ENCODE data around the gene HOXB13.

Gene HOXB13

GRCh38 chr17:48747445-48748363 lies 19.2 kb upstream of the HOXB13 start:
- DNase-seq, result no peak

GRCh38 chr17:48746916-48747444 lies 18.4 kb upstream of the HOXB13 start:
- DNase-seq, result no peak

- no peak for DNase-seq
Observed at GRCh38 chr17:48745381-48746275, 17.1 kb upstream of the HOXB13 start.

GRCh38 chr17:48740537-48740936 lies 12.0 kb upstream of the HOXB13 start:
- DNase-seq, result no peak

- DNase-seq, result no peak
Observed at GRCh38 chr17:48738803-48739526, 10.4 kb upstream of the HOXB13 start.

- DNase-seq, result no peak
Observed at GRCh38 chr17:48738424-48738802, 9.9 kb upstream of the HOXB13 start.

GRCh38 chr17:48737330-48738043 lies 8.9 kb upstream of the HOXB13 start:
- DNase-seq, result no peak

- DNase-seq, result no peak
Observed at GRCh38 chr17:48735062-48735351, 6.5 kb upstream of the HOXB13 start.

GRCh38 chr17:48734333-48735061 lies 5.9 kb upstream of the HOXB13 start:
- no peak for DNase-seq

- DNase-seq, result no peak
Observed at GRCh38 chr17:48733632-48734328, 5.2 kb upstream of the HOXB13 start.

- no peak for DNase-seq
Observed at GRCh38 chr17:48732688-48733629, 4.4 kb upstream of the HOXB13 start.

- no peak for DNase-seq
Observed at GRCh38 chr17:48731355-48731754, 2.8 kb upstream of the HOXB13 start.

GRCh38 chr17:48730240-48730550 lies 1.6 kb upstream of the HOXB13 start:
- DNase-seq, result no peak

- DNase-seq, result no peak
Observed at GRCh38 chr17:48729335-48730239, 1.0 kb upstream of the HOXB13 start.

GRCh38 chr17:48727415-48728175 lies 955 bp downstream of the HOXB13 start:
- no peak for DNase-seq

GRCh38 chr17:48726916-48727286 lies 1.6 kb downstream of the HOXB13 start:
- DNase-seq, result no peak

- DNase-seq, result no peak
Observed at GRCh38 chr17:48726114-48726915, 2.2 kb downstream of the HOXB13 start.
